SK-N-SH treated with all-trans-retinoic acid at 6 μM for 48 hours (cell line): Measurements from ENCODE around the gene IRF1.

ENCODE experiments used
- BACH2 ChIP-seq: fragments of 250-450 bp; sonication (Bioruptor Pico); IDR thresholded peaks from 2 replicates; pipeline ENCODE4 v1.9.0; 2021; ENCODE audit warnings: mild to moderate bottlenecking, borderline replicate concordance
- ESRRG ChIP-seq: fragments of 250-450 bp; sonication (Bioruptor Pico); IDR thresholded peaks from 2 replicates; pipeline ENCODE4 v1.6.1; 2021; ENCODE audit warnings: mild to moderate bottlenecking
- OSR1 ChIP-seq: fragments of 250-450 bp; sonication (Bioruptor Pico); IDR thresholded peaks from 2 replicates; pipeline ENCODE4 v1.8.0; 2022; ENCODE audit warnings: moderate library complexity, mild to moderate bottlenecking, inconsistent platforms
- PATZ1 ChIP-seq: fragments of 250-450 bp; sonication (Bioruptor Pico); IDR thresholded peaks from 2 replicates; pipeline ENCODE4 v1.8.0; 2020; ENCODE audit warnings: mild to moderate bottlenecking, moderate library complexity, borderline replicate concordance
- RARB ChIP-seq: fragments of 250-450 bp; sonication (Bioruptor Pico); IDR thresholded peaks from 2 replicates; pipeline ENCODE4 v1.8.0; 2021; ENCODE audit warnings: mild to moderate bottlenecking, moderate library complexity
- SNAI2 ChIP-seq: fragments of 250-450 bp; sonication (Bioruptor Pico); IDR thresholded peaks from 2 replicates; pipeline ENCODE4 v1.5.0; 2020; ENCODE audit warnings: mild to moderate bottlenecking, moderate library complexity
- ZFP3 ChIP-seq: fragments of 250-450 bp; sonication (Bioruptor Pico); IDR thresholded peaks from 2 replicates; pipeline ENCODE4 v1.5.0; 2020; ENCODE audit warnings: mild to moderate bottlenecking, moderate library complexity
- ZNF70 ChIP-seq: fragments of 450-650 bp; formaldehyde crosslinking; IDR thresholded peaks from 2 replicates; pipeline ENCODE4 v1.5.0; 2020; ENCODE audit warnings: mild to moderate bottlenecking, moderate library complexity
- TF ChIP-seq, protein P1 (sequence below): fragments of 250-450 bp; sonication (Bioruptor Pico); IDR thresholded peaks from 2 replicates; pipeline ENCODE4 v1.5.1; 2020; ENCODE audit warnings: low read depth, mild to moderate bottlenecking, moderate library complexity

DNA sequence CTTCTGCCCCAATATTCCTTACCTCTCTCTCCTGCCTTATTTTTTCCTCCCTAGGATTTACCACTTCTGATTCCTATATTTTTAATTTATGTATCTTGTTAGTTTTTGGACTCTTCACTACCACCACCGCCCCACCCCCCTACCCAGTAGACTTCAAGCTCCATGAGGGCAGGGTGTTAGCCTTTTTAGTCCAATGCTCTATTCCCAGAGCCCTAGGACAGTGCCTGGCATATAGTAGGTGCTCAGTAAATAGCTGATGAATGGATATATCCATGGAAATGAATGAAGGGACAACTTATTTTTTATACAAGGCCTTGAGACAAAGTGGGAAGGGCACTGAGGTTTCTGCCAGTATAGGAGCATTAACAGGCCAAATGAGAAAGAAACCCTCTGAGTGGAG lies 41.5 kb downstream of the IRF1 start:
- TF ChIP-seq ZFP3 (CRISPR knock-in tag) = no peak
- no peak for TF ChIP-seq PATZ1
- TF ChIP-seq OSR1 (CRISPR knock-in tag) = no peak
- no peak for TF ChIP-seq ESRRG (CRISPR knock-in tag)
- TF ChIP-seq, protein P1, sequence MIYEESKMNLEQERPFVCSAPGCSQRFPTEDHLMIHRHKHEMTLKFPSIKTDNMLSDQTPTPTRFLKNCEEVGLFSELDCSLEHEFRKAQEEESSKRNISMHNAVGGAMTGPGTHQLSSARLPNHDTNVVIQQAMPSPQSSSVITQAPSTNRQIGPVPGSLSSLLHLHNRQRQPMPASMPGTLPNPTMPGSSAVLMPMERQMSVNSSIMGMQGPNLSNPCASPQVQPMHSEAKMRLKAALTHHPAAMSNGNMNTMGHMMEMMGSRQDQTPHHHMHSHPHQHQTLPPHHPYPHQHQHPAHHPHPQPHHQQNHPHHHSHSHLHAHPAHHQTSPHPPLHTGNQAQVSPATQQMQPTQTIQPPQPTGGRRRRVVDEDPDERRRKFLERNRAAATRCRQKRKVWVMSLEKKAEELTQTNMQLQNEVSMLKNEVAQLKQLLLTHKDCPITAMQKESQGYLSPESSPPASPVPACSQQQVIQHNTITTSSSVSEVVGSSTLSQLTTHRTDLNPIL = no peak
- TF ChIP-seq BACH2 (CRISPR knock-in tag) = no peak
- TF ChIP-seq SNAI2 (CRISPR knock-in tag) = no peak
- TF ChIP-seq ZNF70 = no peak
- TF ChIP-seq RARB (CRISPR knock-in tag) = no peak
